ENCODE measurements around the gene HIP1R. TPM values are rescaled to one million over a fixed set of nuclear protein-coding genes. Genes with fewer than 3 reads are reported as not detected.
A peak's percentile ranks its signal among the peaks of the same experiment; 100 is the strongest.

Gene HIP1R
- total RNA-seq, 4 donors from 2014 or later: 50.2 to 92.7 (median 56.2) TPM

DNA sequence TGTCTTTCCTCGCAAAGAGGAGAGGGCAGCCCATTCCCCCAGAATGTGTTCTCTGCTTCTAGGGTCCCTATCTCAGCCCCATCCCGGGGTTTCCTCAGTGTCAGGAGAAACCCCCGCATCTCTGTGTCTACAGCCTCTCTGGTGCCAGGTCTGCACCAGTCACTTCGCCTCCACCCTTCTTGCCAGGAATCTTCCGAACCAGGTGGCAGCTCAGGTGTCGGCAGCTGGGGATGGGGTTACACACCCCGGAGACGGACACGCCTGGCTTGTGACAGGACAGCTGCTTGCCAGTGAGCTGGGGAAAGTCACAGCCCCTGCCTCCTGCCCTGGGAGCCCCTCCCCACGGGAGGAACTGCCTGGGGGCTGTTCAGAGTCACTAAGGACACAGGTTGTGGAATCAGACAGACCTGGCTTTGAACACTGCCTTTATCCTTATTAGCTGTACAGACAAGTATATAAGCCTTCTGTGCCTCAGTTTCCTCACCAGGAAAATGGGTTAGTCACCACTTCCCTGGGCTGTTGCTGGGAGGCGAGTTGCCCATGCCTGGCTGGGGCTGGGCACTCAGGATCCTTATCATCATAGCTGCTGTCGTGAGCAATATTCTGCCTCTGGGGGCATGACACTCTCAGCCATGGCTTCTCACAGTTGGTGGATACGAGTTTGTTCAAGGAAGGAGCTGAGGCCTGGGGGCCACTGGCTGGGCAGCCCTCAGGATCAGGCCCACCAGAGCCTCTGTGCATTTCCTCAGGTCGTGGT lies 10.8 kb downstream of the HIP1R start:
- no peaks in the 10 kb centered on the region for H3K27me3 ChIP-seq
- no peak overlapping the region for H3K4me3 ChIP-seq (replicated peaks in 1 of 3)
- H3K9me3 ChIP-seq: no peaks in the 10 kb centered on the region
- H3K27ac ChIP-seq: no peak overlapping the region
- intact Hi-C loops (cut with DNase I): no loop called here
- TF ChIP-seq POLR2A (IDR thresholded peaks at IDR 0.05): no peak
- H3K36me3 ChIP-seq: peaks cover 0 to 1% of the 10 kb centered on the region in 2 donors
- 81 to 89% methylated on average over 7 to 14 of the region's 14 CpGs for WGBS, 2 donors
- H3K4me1 ChIP-seq: peaks cover 54 to 70% of the 10 kb centered on the region in 2 donors
- no peak for DNase-seq

DNA sequence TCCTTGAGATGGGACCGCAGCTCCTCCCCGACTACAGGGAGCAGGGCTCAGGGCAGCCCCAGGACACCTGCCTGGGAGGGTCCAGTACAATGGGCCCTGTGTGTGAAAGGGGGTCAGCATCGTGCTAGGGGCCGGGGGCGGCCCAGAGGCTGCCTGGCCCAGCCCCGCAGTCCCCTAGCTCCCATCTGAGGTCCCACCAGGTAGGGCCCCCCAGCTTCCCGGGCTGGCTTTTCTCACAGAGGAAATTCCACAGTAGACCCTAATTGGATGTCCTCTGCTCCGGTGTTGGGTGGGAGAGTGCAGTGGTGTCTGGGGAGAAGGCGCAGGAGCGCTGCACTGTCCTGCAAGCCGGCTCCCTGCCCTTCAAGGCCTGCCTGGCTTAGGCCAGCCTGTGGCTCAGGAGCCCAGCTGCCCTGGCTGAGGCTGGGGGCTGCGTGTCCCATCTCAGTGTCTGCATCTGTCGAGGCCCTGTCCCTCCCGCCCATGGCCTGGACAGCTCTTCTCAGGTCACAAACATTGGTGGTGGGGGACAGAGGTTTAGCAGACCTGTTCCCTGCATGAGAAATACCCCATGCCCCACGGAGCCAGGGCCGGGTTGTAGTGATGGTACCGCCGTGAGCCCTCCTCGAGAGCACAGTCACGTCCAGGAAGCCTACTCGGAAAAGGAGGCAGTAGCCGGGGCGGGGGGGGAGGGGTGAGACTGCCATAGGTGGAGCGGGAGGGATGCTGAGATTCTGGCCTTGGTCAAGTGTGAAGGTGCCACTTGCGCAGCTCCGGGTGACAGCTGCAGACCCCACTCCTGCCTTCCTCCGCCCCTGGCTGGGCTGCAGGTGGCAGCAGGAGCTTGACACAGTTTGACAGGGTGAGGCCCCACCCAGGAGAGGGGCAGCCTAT lies 11.6 kb downstream of the HIP1R start:
- no peak overlapping the region for H3K27ac ChIP-seq
- 90 to 92% methylated on average over 15 to 20 of the region's 27 CpGs for WGBS, 2 donors

DNA sequence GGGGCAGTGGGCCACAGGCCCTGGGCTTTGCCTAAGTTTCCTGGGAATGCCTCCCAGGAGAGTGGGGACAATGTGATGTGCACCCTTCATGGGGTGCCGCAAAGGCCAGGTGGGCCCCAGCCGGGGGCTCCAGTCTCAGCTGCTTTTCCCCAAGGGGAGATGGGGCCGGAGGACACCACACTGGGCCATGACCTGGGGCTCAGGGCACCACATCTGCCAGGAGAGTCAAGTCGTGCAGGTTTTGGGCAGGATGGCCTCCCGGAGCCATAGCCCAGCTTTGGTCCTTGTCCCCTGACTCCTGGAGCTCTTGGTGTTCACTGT lies 12.2 kb downstream of the HIP1R start:
- DNase-seq: peak in 1 of 2 donors; percentile 1
- Histone ChIP-seq H3K36me3 (peaks cover 0 to 3% of the 10 kb centered on the region in 2 donors), H3K4me3 (replicated peaks in 1 of 3) (no peak overlapping the region), H3K9me3 (no peaks in the 10 kb centered on the region), H3K27ac (no peak overlapping the region), H3K27me3 (no peaks in the 10 kb centered on the region), H3K4me1 (peaks cover 55 to 70% of the 10 kb centered on the region in 2 donors)
- intact Hi-C loops (cut with DNase I): no loop called here
- 88% methylated on average over 5 of the region's 5 CpGs; no CpG with 5 or more reads in 1 of the 2 donors for WGBS, 2 donors
- no peak for TF ChIP-seq POLR2A (IDR thresholded peaks at IDR 0.05)
- TF ChIP-seq, protein P1, sequence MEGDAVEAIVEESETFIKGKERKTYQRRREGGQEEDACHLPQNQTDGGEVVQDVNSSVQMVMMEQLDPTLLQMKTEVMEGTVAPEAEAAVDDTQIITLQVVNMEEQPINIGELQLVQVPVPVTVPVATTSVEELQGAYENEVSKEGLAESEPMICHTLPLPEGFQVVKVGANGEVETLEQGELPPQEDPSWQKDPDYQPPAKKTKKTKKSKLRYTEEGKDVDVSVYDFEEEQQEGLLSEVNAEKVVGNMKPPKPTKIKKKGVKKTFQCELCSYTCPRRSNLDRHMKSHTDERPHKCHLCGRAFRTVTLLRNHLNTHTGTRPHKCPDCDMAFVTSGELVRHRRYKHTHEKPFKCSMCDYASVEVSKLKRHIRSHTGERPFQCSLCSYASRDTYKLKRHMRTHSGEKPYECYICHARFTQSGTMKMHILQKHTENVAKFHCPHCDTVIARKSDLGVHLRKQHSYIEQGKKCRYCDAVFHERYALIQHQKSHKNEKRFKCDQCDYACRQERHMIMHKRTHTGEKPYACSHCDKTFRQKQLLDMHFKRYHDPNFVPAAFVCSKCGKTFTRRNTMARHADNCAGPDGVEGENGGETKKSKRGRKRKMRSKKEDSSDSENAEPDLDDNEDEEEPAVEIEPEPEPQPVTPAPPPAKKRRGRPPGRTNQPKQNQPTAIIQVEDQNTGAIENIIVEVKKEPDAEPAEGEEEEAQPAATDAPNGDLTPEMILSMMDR (IDR thresholded peaks at IDR 0.05): no peak

More for the DNA sequence above, 11.6 kb downstream of the HIP1R start:
- Histone ChIP-seq H3K4me1 (peaks cover 55 to 70% of the 10 kb centered on the region in 2 donors), H3K9me3 (no peaks in the 10 kb centered on the region), H3K36me3 (peaks cover 0 to 3% of the 10 kb centered on the region in 2 donors), H3K27me3 (no peaks in the 10 kb centered on the region), H3K4me3 (replicated peaks in 1 of 3) (no peak overlapping the region)
- TF ChIP-seq, protein P1 (IDR thresholded peaks at IDR 0.05): no peak
- no peak for TF ChIP-seq POLR2A (IDR thresholded peaks at IDR 0.05)
- peak in 1 of 2 donors; percentile 1 for DNase-seq
- intact Hi-C loops (cut with DNase I): no loop called here

DNA sequence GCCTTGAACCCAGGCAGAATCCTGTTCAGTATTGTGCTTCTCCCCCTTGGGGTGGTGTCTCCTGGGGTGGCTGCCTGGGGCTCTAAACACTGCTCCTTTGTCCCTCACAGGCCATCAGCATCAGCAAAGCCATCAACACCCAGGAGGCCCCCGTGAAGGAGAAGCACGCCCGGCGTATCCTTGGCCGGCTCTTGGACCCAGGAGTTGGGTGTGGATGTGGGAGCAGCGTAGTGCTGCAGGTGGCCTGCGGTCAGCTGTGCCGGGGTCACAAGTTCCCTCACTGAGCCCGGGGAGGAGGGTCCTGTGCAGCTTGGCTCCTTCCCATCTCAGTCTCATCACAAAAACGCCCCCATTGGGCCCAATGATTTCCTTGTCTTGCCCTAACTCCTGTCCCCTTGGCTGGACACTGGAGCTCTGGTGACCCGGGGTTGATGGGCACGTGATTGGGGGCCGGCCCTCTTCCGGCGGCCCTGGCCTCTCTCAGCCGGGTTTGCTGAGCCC lies 12.7 kb downstream of the HIP1R start:
- DNase-seq: peak in 1 of 2 donors; percentile 1
- Histone ChIP-seq H3K9me3 (no peaks in the 10 kb centered on the region), H3K36me3 (peaks cover 0 to 3% of the 10 kb centered on the region in 2 donors), H3K4me1 (peaks cover 55 to 70% of the 10 kb centered on the region in 2 donors), H3K27ac (no peak overlapping the region), H3K4me3 (replicated peaks in 1 of 3) (no peak overlapping the region), H3K27me3 (no peaks in the 10 kb centered on the region)
- TF ChIP-seq, protein P1 (IDR thresholded peaks at IDR 0.05): no peak
- TF ChIP-seq POLR2A (IDR thresholded peaks at IDR 0.05): no peak
- WGBS, 2 donors: 90 to 91% methylated on average over 16 of the region's 16 CpGs
- intact Hi-C loops (cut with DNase I): no loop called here

DNA sequence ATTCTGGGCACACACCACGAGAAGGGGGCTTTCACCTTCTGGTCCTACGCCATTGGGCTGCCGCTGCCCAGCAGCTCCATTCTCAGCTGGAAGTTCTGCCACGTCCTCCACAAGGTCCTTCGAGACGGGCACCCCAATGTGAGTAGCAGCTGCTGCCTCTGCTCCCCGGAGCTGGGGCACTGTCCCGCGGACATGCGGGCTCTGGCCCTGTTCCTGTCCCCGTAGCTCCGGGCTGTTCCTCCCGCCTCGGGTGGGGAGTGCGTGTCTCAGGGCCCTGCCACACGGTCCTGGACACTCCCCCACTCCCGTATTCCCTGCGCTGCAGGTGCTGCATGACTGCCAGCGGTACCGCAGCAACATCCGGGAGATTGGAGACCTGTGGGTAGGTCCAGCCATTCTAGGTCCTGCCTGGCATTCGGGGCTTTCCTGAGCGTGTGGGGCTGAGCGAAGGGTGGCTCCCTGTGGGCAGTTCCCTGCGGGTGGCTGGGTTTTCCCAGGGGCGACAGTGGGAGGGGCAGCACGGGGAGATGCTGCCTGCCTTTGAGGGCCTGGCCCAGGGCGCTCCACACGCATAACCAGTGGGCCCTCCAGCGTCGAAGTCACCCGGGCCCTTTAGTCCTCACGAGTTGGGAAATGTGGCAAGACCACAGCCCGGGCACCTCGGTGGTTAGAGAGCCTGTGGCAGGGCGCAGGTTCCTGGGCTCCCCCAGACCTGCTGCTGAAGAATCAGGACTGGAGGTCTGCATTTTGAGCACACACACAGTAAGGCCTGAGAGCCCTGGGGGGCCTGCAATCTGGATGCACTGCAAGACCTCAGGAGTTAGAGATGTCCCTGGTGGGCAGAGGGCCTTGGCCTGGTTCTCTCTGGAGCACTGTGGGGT lies 13.5 kb downstream of the HIP1R start:
- peak in 1 of 2 donors; percentile 2 for DNase-seq
- no peak for TF ChIP-seq POLR2A (IDR thresholded peaks at IDR 0.05)
- TF ChIP-seq, protein P1 (IDR thresholded peaks at IDR 0.05): no peak
- peaks cover 49 to 70% of the 10 kb centered on the region in 2 donors for H3K4me1 ChIP-seq
- intact Hi-C loops (cut with DNase I): no loop called here
- H3K27me3 ChIP-seq: no peaks in the 10 kb centered on the region
- peak overlapping the region; percentile 33 to 75 (median 49) for H3K27ac ChIP-seq
- peaks cover 0 to 3% of the 10 kb centered on the region in 2 donors for H3K36me3 ChIP-seq
- WGBS, 2 donors: 73 to 94% methylated on average over 5 to 31 of the region's 36 CpGs
- H3K9me3 ChIP-seq: no peaks in the 10 kb centered on the region
- H3K4me3 ChIP-seq (replicated peaks in 1 of 3): no peak overlapping the region

All from thyroid gland (tissue), 4 donors.